Body of pancreas (tissue), 4 donors: Measurements from ENCODE around the gene ZMYND11.

Experiments used
- CTCF ChIP-seq, 7 experiments: fragments of 450-650 bp in 4 of 7; fragments of 200-600 bp in 3 of 7; sonication (generic) in 3 of 7; IDR thresholded peaks; one replicate each; pipeline ENCODE4 v1.5.1; 2016 to 2019; ENCODE audit warnings: antibody characterized with exemption in 7 of 7
- POLR2A ChIP-seq, 3 donors: fragments of 450-650 bp; IDR thresholded peaks; one replicate each; pipeline ENCODE4 v1.6.1; 2016; ENCODE audit warnings: antibody characterized with exemption in 3 of 3, mild to moderate bottlenecking in 2 of 3

DNA sequence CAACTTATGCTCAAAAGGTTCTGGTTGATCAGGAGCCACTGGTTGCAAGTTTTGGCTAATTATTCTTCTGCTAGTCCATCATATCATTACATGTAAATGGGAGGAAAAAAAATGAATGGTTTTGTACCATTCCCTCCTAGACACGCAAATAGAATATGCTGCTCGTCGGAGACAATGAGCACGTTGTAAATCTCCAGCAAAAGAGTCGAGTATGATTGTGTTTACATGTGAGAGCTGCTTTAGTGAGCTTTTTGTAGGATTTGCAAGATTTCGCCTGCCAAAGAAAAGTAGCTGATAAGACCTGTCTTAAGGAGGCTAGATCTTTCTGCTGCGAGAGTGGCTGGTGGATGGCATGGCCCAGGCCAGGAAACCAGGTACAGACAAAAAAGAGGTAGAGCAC lies 109.0 kb downstream of the ZMYND11 start:
- no peak for TF ChIP-seq CTCF (IDR thresholded peaks at IDR 0.05)
- TF ChIP-seq POLR2A (IDR thresholded peaks at IDR 0.05): no peak
